ENCODE measurements around the gene TBCA.

Gene TBCA

GRCh38 chr5:77775790-77776553, at the start of gene TBCA:
Gene TBCA (minus strand): TSS chr5:77776339. CDS start chr5:77776257, 82 bp downstream.
- Histone ChIP-seq H3K4me1 (ENCODE audit: insufficient read depth, poor library complexity, severe bottlenecking) (peaks cover 25% of the 10 kb centered on the region), H3K36me3 (ENCODE audit: low read depth) (peaks cover 33% of the 10 kb centered on the region), H3K9me3 (ENCODE audit: severe bottlenecking) (no peaks in the 10 kb centered on the region), H3K27ac (ENCODE audit: poor library complexity, severe bottlenecking) (peak within 1 kb of the TSS; percentile 56), H3K27me3 (ENCODE audit: insufficient read depth, poor library complexity, severe bottlenecking) (no peaks in the 10 kb centered on the region), H3K4me3 (ENCODE audit: severe bottlenecking) (peak within 1 kb of the TSS; percentile 76)
- TF ChIP-seq CTCF (IDR thresholded peaks at IDR 0.05; ENCODE audit: poor library complexity, severe bottlenecking): peak; percentile 24
- DNase-seq (ENCODE audit: low spot score): peak; percentile 84
- peak; percentile 86 for ATAC-seq (ENCODE audit: low read depth)

GRCh38 chr5:77824981-77825380, 48.8 kb upstream of the TBCA start:
- Histone ChIP-seq H3K27me3 (ENCODE audit: insufficient read depth, poor library complexity, severe bottlenecking) (peaks cover 26% of the 10 kb centered on the region), H3K4me3 (ENCODE audit: severe bottlenecking) (no peak overlapping the region)
- no peak for TF ChIP-seq CTCF (IDR thresholded peaks at IDR 0.05; ENCODE audit: poor library complexity, severe bottlenecking)

GRCh38 chr5:77816686-77817085, 40.5 kb upstream of the TBCA start:
- ATAC-seq (ENCODE audit: low read depth) (no peak), DNase-seq (ENCODE audit: low spot score) (no peak)
- Histone ChIP-seq H3K27me3 (ENCODE audit: insufficient read depth, poor library complexity, severe bottlenecking) (no peaks in the 10 kb centered on the region), H3K9me3 (ENCODE audit: severe bottlenecking) (no peaks in the 10 kb centered on the region), H3K4me3 (ENCODE audit: severe bottlenecking) (no peak overlapping the region), H3K36me3 (ENCODE audit: low read depth) (no peaks in the 10 kb centered on the region), H3K27ac (ENCODE audit: poor library complexity, severe bottlenecking) (no peak overlapping the region), H3K4me1 (ENCODE audit: insufficient read depth, poor library complexity, severe bottlenecking) (no peaks in the 10 kb centered on the region)
- TF ChIP-seq CTCF (IDR thresholded peaks at IDR 0.05; ENCODE audit: poor library complexity, severe bottlenecking): no peak

More at GRCh38 chr5:77824981-77825380, 48.8 kb upstream of the TBCA start:
- no peaks in the 10 kb centered on the region for H3K36me3 ChIP-seq (ENCODE audit: low read depth)
- no peaks in the 10 kb centered on the region for H3K9me3 ChIP-seq (ENCODE audit: severe bottlenecking)
- H3K27ac ChIP-seq (ENCODE audit: poor library complexity, severe bottlenecking): no peak overlapping the region
- DNase-seq (ENCODE audit: low spot score) (no peak), ATAC-seq (ENCODE audit: low read depth) (no peak)
- H3K4me1 ChIP-seq (ENCODE audit: insufficient read depth, poor library complexity, severe bottlenecking): no peaks in the 10 kb centered on the region

- H3K27ac ChIP-seq (ENCODE audit: poor library complexity, severe bottlenecking): no peak overlapping the region
- DNase-seq (ENCODE audit: low spot score) (no peak), ATAC-seq (ENCODE audit: low read depth) (no peak)
- no peaks in the 10 kb centered on the region for H3K4me1 ChIP-seq (ENCODE audit: insufficient read depth, poor library complexity, severe bottlenecking)
- no peak overlapping the region for H3K4me3 ChIP-seq (ENCODE audit: severe bottlenecking)
- no peak for TF ChIP-seq CTCF (IDR thresholded peaks at IDR 0.05; ENCODE audit: poor library complexity, severe bottlenecking)
- H3K36me3 ChIP-seq (ENCODE audit: low read depth): no peaks in the 10 kb centered on the region
- H3K27me3 ChIP-seq (ENCODE audit: insufficient read depth, poor library complexity, severe bottlenecking): no peaks in the 10 kb centered on the region
- H3K9me3 ChIP-seq (ENCODE audit: severe bottlenecking): no peaks in the 10 kb centered on the region
Measured at GRCh38 chr5:77812926-77813589, 36.9 kb upstream of the TBCA start.

Measured in RWPE2 (cell line).